SU-DHL-6 (cell line): ENCODE results near the gene AFM.

ENCODE experiments used
- CTCF ChIP-seq: fragments of 200-600 bp; sonication (generic); IDR thresholded peaks from one replicate; pipeline ENCODE4 v1.5.1; 2017; ENCODE audit warnings: antibody characterized with exemption, mild to moderate bottlenecking, low read length, moderate library complexity; ENCODE audit not compliant: insufficient read depth, poor library complexity, severe bottlenecking
- EZH2phosphoT487 ChIP-seq: fragments of 200-600 bp; sonication (generic), shearing (Covaris generic); conservative IDR thresholded peaks from 2 replicates; pipeline ENCODE4 v1.6.1; 2018; ENCODE audit warnings: mild to moderate bottlenecking, antibody characterized with exemption, low read length, moderate library complexity, mixed read lengths

DNA sequence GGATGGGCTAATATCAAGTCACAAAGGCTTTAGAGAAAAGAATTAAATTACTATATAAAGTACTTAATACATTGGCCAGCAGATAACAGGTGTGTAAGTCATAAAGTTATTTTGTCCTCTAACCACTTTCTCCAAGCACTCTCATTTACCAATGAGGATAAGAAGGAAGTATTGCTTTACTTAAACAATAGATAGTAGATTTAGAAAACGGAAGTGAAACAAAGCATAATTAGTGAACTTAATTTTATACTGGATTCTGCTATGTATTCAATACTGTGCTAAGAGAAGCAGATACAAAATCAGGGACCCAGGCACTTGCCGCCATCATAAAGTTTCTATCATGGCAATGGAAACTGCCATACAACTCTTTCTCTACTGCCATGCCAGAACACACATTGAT lies 24.0 kb downstream of the AFM start:
- no peak for TF ChIP-seq CTCF
- no peak for TF ChIP-seq EZH2phosphoT487
